HepG2 (cell line): ENCODE measurements around the gene KCTD19. TPM values are rescaled to one million over a fixed set of nuclear protein-coding genes. Genes with fewer than 3 reads are reported as not detected.

Experiments used
- DBP ChIP-seq: sonication (generic); formaldehyde crosslinking; IDR thresholded peaks from 2 replicates; pipeline ENCODE4 v1.4.0; 2020; ENCODE audit warnings: missing genetic modification reagents; ENCODE audit errors: not compliant biosample characterization
- DRAP1 ChIP-seq: IDR thresholded peaks from 2 replicates; pipeline ENCODE4 v1.6.1; 2016; ENCODE audit warnings: missing genetic modification reagents, missing compliant biosample characterization
- FOSL2 ChIP-seq: sonication (generic); formaldehyde crosslinking; IDR thresholded peaks from 2 replicates; pipeline ENCODE4 v1.4.0; 2020; ENCODE audit warnings: missing genetic modification reagents
- HCFC1 ChIP-seq: fragments of 150-350 bp; IDR thresholded peaks from 2 replicates; pipeline ENCODE4 v1.6.1; 2014; ENCODE audit warnings: low read depth, low read length
- HINFP ChIP-seq: sonication (generic); formaldehyde crosslinking; IDR thresholded peaks from 2 replicates; pipeline ENCODE4 v1.4.0; 2020; ENCODE audit warnings: low read depth, mild to moderate bottlenecking, missing genetic modification reagents
- HNRNPH1 ChIP-seq: fragments of 200-400 bp; formaldehyde crosslinking; optimal IDR thresholded peaks from 2 replicates; pipeline ENCODE3; 2017; ENCODE audit warnings: mild to moderate bottlenecking, low read depth, low read length
- LBX2 ChIP-seq: sonication (generic); formaldehyde crosslinking; IDR thresholded peaks from 2 replicates; pipeline ENCODE4 v1.5.0; 2020; ENCODE audit warnings: missing genetic modification reagents, mild to moderate bottlenecking, borderline replicate concordance
- MLX ChIP-seq: IDR thresholded peaks from 2 replicates; pipeline ENCODE4 v1.6.1; 2016
- NCOA1 ChIP-seq: sonication (generic); formaldehyde crosslinking; IDR thresholded peaks from 2 replicates; pipeline ENCODE4 v1.9.0; 2021; ENCODE audit warnings: missing genetic modification reagents
- PRDM15 ChIP-seq: sonication (generic); formaldehyde crosslinking; IDR thresholded peaks from 2 replicates; pipeline ENCODE4 v1.4.0; 2020; ENCODE audit warnings: missing genetic modification reagents
- REL ChIP-seq: sonication (generic); formaldehyde crosslinking; conservative IDR thresholded peaks from 2 replicates; pipeline ENCODE4 v1.8.0; 2022; ENCODE audit warnings: mild to moderate bottlenecking, missing genetic modification reagents, moderate library complexity
- REPIN1 ChIP-seq: sonication (generic); formaldehyde crosslinking; IDR thresholded peaks from 2 replicates; pipeline ENCODE4 v1.8.0; 2022; ENCODE audit warnings: missing genetic modification reagents, low read depth, mild to moderate bottlenecking, borderline replicate concordance
- SOX5 ChIP-seq: IDR thresholded peaks from 2 replicates; pipeline ENCODE4 v1.6.1; 2016; ENCODE audit warnings: borderline replicate concordance
- WIZ ChIP-seq: sonication (generic); formaldehyde crosslinking; IDR thresholded peaks from 2 replicates; pipeline ENCODE4 v1.5.1; 2020; ENCODE audit warnings: mild to moderate bottlenecking, missing genetic modification reagents
- ZBTB20 ChIP-seq: sonication (generic); formaldehyde crosslinking; IDR thresholded peaks from 2 replicates; pipeline ENCODE4 v1.8.1; 2023; ENCODE audit warnings: missing genetic modification reagents, low read depth, mild to moderate bottlenecking, borderline replicate concordance
- ZC3H4 ChIP-seq: sonication (generic); formaldehyde crosslinking; IDR thresholded peaks from 2 replicates; pipeline ENCODE4 v1.4.0; 2020; ENCODE audit warnings: missing genetic modification reagents, borderline replicate concordance
- ZNF101 ChIP-seq: sonication (generic); formaldehyde crosslinking; IDR thresholded peaks from 2 replicates; pipeline ENCODE4 v1.4.0; 2020; ENCODE audit warnings: mild to moderate bottlenecking, low read depth, missing genetic modification reagents, borderline replicate concordance
- ZNF256 ChIP-seq: sonication (generic); formaldehyde crosslinking; conservative IDR thresholded peaks from 2 replicates; pipeline ENCODE4 v1.4.0; 2020; ENCODE audit warnings: missing genetic modification reagents
- ZNF616 ChIP-seq: sonication (generic); formaldehyde crosslinking; IDR thresholded peaks from 2 replicates; pipeline ENCODE4 v1.5.0; 2020; ENCODE audit warnings: low read depth, mild to moderate bottlenecking, missing genetic modification reagents
- ZNF660 ChIP-seq: sonication (generic); formaldehyde crosslinking; IDR thresholded peaks from 2 replicates; pipeline ENCODE4 v1.5.1; 2020; ENCODE audit warnings: mild to moderate bottlenecking, low read depth, missing genetic modification reagents, borderline replicate concordance
- ZNF670 ChIP-seq: sonication (generic); formaldehyde crosslinking; IDR thresholded peaks from 2 replicates; pipeline ENCODE4 v1.8.0; 2022; ENCODE audit warnings: mild to moderate bottlenecking, missing genetic modification reagents, borderline replicate concordance
- ZNF776 ChIP-seq: sonication (generic); formaldehyde crosslinking; IDR thresholded peaks from 2 replicates; pipeline ENCODE4 v1.4.0; 2020; ENCODE audit warnings: mild to moderate bottlenecking, missing genetic modification reagents
- polyA plus RNA-seq, 8 experiments: library from polyadenylated mRNA; depleted of rRNA in 3 of 8; stranded (reverse) in 7 of 8; unstranded in 1 of 8; fragments of >200 nt; fragmentation: Illumina TruSeq in 4 of 8; extraction: Trizol in 4 of 8; gene quantifications; 2 replicates each; pipeline versions ENCODE4 v1.2.1 to v1.2.3, GENCODE V29; 2011 to 2016; ENCODE audit warnings: low read depth in 4 of 8, missing spikeins in 1 of 8, mixed read lengths in 1 of 8; ENCODE audit not compliant: insufficient read depth in 1 of 8
- total RNA-seq, 5 experiments: library from RNA; depleted of rRNA; stranded (reverse); fragments of >200 nt; fragmentation: Illumina TruSeq; extraction: Trizol; gene quantifications; 2 replicates each; pipeline ENCODE4 v1.2.3, GENCODE V29; 2016; ENCODE audit warnings: low read depth in 1 of 5

The KCTD19 gene
- total and polyA plus RNA-seq, 2 of the 13 experiments (the other 11 are each of a cell fraction or from before 2014, with no cell fraction given): not detected

GRCh38 chr16:67277999-67278772, 48.4 kb downstream of the KCTD19 start (continued):
- TF ChIP-seq DBP (CRISPR knock-in tag): no peak
- TF ChIP-seq ZNF101 (CRISPR knock-in tag): no peak
- no peak for TF ChIP-seq WIZ (CRISPR knock-in tag)
- TF ChIP-seq HCFC1: no peak
- TF ChIP-seq SOX5 (CRISPR knock-in tag): no peak
- no peak for TF ChIP-seq HNRNPH1
- TF ChIP-seq NCOA1 (CRISPR knock-in tag): no peak
- no peak for TF ChIP-seq MLX (CRISPR knock-in tag)
- TF ChIP-seq PRDM15 (CRISPR knock-in tag): no peak
- no peak for TF ChIP-seq ZNF660 (CRISPR knock-in tag)
- no peak; the same call in 1 of the 2 replicates for TF ChIP-seq ZNF670
- no peak for TF ChIP-seq ZNF776
- no peak for TF ChIP-seq ZNF616 (CRISPR knock-in tag)
- TF ChIP-seq REPIN1: no peak
- no peak for TF ChIP-seq HINFP (CRISPR knock-in tag)
- TF ChIP-seq ZBTB20 (CRISPR knock-in tag): no peak
- TF ChIP-seq ZC3H4 (CRISPR knock-in tag): no peak
- 0 out of 2 replicates have a peak, but pooled peaks have one; percentile 11 for TF ChIP-seq LBX2 (CRISPR knock-in tag)
- no peak for TF ChIP-seq REL (CRISPR knock-in tag)
- no peak for TF ChIP-seq ZNF256 (CRISPR knock-in tag)
- TF ChIP-seq FOSL2 (CRISPR knock-in tag): no peak
- TF ChIP-seq DRAP1 (CRISPR knock-in tag): no peak
